GM11168 (cell line): ENCODE data around the gene ARHGEF5.
"Not testable (repeated sequence)": the region's sequence is repeated elsewhere in the genome, so short reads cannot be mapped to it uniquely, and the experiment has no call there.

ENCODE experiments used
- in situ Hi-C: fragments of 300-500 bp; cut with MboI; formaldehyde crosslinking; loops from one replicate; pipeline ENCODE4 v1.12.0; 2022; ENCODE audit warnings: low sequenced_read_pairs; ENCODE audit not compliant: unreplicated experiment

Gene ARHGEF5

GRCh38 chr7:144415858-144416257, 60.7 kb downstream of the ARHGEF5 start:
- in situ Hi-C loops: no loop called here

GRCh38 chr7:144416341-144416740, 61.1 kb downstream of the ARHGEF5 start:
- in situ Hi-C loops: no loop called here

- in situ Hi-C loops: not testable (repeated sequence)
These were observed 63.7 kb downstream of the ARHGEF5 start for GRCh38 chr7:144418931-144419330.

- in situ Hi-C loops: not testable (repeated sequence)
These were observed 72.3 kb downstream of the ARHGEF5 start for GRCh38 chr7:144427539-144427938.

GRCh38 chr7:144428431-144428830, 73.2 kb downstream of the ARHGEF5 start:
- in situ Hi-C loops: no loop called here
